ENCODE results near the gene CPNE5.

- no peak for TF ChIP-seq CTCF (IDR thresholded peaks at IDR 0.05)
- TF ChIP-seq POLR2A (IDR thresholded peaks at IDR 0.05) = no peak
Observed at GRCh38 chr6:36873612-36874442, 34.6 kb upstream of the CPNE5 start.
